Osteocyte (in vitro differentiated cells): ENCODE measurements around the gene RPS18. TPM values are rescaled to one million over a fixed set of nuclear protein-coding genes. Genes with fewer than 3 reads are reported as not detected.
A peak's percentile ranks its signal among the peaks of the same experiment; 100 is the strongest.

ENCODE experiments used
- DNase-seq: peaks from one replicate; pipeline ENCODE4 v3.0.0; 2021; ENCODE audit warnings: mixed read lengths; ENCODE audit not compliant: unreplicated experiment; ENCODE audit errors: extremely low spot score
- H3K27ac Mint-ChIP-seq: one replicate; pipeline ENCODE4 v1.8.0; 2021; ENCODE audit warnings: mild to moderate bottlenecking, mixed read lengths; ENCODE audit not compliant: unreplicated experiment
- H3K27me3 Mint-ChIP-seq: one replicate; pipeline ENCODE4 v1.8.0; 2021; ENCODE audit warnings: mixed read lengths; ENCODE audit not compliant: unreplicated experiment
- H3K36me3 Mint-ChIP-seq: one replicate; pipeline ENCODE4 v1.8.0; 2021; ENCODE audit warnings: mixed read lengths; ENCODE audit not compliant: unreplicated experiment
- H3K4me1 Mint-ChIP-seq: one replicate; pipeline ENCODE4 v1.8.0; 2021; ENCODE audit warnings: mixed read lengths; ENCODE audit not compliant: unreplicated experiment
- H3K4me3 Mint-ChIP-seq: one replicate; pipeline ENCODE4 v1.8.0; 2021; ENCODE audit warnings: mild to moderate bottlenecking, moderate library complexity, mixed read lengths; ENCODE audit not compliant: unreplicated experiment
- H3K9me3 Mint-ChIP-seq: one replicate; pipeline ENCODE4 v1.8.0; 2021; ENCODE audit warnings: mixed read lengths; ENCODE audit not compliant: unreplicated experiment
- total RNA-seq: library from RNA; stranded (reverse); gene quantifications from 2 replicates; pipeline ENCODE4 v1.2.1, GENCODE V29; 2021
- TF ChIP-seq, protein P1 (sequence below): fragments of 200-600 bp; sonication (generic); IDR thresholded peaks from 2 replicates; pipeline ENCODE4 v1.5.0; 2021; ENCODE audit warnings: antibody characterized with exemption, mild to moderate bottlenecking, moderate library complexity

Gene RPS18
- total RNA-seq, 1 donor from 2014 or later, result 2,180 TPM

- no peak overlapping the region for H3K4me3 Mint-ChIP-seq
- H3K4me1 Mint-ChIP-seq, result peaks cover 23% of the 10 kb centered on the region
- no peaks in the 10 kb centered on the region for H3K9me3 Mint-ChIP-seq
- TF ChIP-seq, protein P1, sequence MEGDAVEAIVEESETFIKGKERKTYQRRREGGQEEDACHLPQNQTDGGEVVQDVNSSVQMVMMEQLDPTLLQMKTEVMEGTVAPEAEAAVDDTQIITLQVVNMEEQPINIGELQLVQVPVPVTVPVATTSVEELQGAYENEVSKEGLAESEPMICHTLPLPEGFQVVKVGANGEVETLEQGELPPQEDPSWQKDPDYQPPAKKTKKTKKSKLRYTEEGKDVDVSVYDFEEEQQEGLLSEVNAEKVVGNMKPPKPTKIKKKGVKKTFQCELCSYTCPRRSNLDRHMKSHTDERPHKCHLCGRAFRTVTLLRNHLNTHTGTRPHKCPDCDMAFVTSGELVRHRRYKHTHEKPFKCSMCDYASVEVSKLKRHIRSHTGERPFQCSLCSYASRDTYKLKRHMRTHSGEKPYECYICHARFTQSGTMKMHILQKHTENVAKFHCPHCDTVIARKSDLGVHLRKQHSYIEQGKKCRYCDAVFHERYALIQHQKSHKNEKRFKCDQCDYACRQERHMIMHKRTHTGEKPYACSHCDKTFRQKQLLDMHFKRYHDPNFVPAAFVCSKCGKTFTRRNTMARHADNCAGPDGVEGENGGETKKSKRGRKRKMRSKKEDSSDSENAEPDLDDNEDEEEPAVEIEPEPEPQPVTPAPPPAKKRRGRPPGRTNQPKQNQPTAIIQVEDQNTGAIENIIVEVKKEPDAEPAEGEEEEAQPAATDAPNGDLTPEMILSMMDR, result no peak
- H3K27me3 Mint-ChIP-seq, result no peaks in the 10 kb centered on the region
- no peak overlapping the region for H3K27ac Mint-ChIP-seq
- peaks cover 18% of the 10 kb centered on the region for H3K36me3 Mint-ChIP-seq
- DNase-seq, result no peak
Observed at GRCh38 chr6:33305052-33305451, 33.2 kb downstream of the RPS18 start.

- Mint-ChIP-seq H3K4me3 (no peak overlapping the region), H3K4me1 (peaks cover 14% of the 10 kb centered on the region), H3K9me3 (no peaks in the 10 kb centered on the region), H3K27ac (no peak overlapping the region), H3K36me3 (peaks cover 18% of the 10 kb centered on the region), H3K27me3 (no peaks in the 10 kb centered on the region)
- TF ChIP-seq, protein P1, result no peak
- no peak for DNase-seq
Observed at GRCh38 chr6:33306356-33306755, 34.5 kb downstream of the RPS18 start.

- H3K4me1 Mint-ChIP-seq, result peaks cover 48% of the 10 kb centered on the region
- H3K27ac Mint-ChIP-seq, result peak overlapping the region; percentile 99
- no peak for DNase-seq
- H3K4me3 Mint-ChIP-seq, result peak overlapping the region; percentile 96
- H3K36me3 Mint-ChIP-seq, result peaks cover 10% of the 10 kb centered on the region
- H3K27me3 Mint-ChIP-seq, result no peaks in the 10 kb centered on the region
- TF ChIP-seq, protein P1, result no peak
- no peaks in the 10 kb centered on the region for H3K9me3 Mint-ChIP-seq
Observed at GRCh38 chr6:33312361-33313104, 40.7 kb downstream of the RPS18 start.

DNA sequence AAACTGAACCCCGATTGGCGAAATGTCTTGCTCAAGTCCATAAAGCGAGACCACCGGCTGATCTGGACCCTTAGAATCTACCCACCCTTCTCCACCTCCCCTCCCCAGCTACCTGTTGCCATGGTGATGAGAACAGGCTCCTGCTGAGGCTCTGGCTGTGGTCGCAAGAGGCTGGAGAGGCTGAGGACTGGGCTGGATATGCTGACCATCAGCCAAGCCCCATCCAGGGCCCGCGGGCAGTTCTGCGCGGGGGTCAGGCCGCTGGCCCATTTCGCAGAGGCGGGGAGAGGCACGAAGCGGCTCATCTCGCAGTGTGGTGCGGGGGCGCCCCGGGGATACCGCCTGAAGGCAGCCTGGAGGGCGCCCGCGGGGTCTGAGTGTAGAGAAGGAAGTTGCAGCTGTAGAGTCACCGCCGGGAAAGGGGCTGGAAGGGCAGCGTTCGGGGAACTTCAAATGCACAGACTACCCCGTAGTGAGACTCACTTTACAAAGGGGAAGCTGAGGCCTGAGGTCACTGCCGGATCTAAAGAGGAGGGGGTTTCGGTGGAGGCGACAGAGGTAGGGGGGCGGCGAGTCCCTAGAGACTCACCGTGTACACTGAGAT lies 41.3 kb downstream of the RPS18 start:
- no peak for DNase-seq
- Mint-ChIP-seq H3K36me3 (peaks cover 10% of the 10 kb centered on the region), H3K4me3 (peak overlapping the region; percentile 96), H3K27ac (peak overlapping the region; percentile 99), H3K27me3 (no peaks in the 10 kb centered on the region), H3K4me1 (peaks cover 50% of the 10 kb centered on the region), H3K9me3 (no peaks in the 10 kb centered on the region)
- TF ChIP-seq, protein P1, result no peak

GRCh38 chr6:33313709-33314514 lies 42.0 kb downstream of the RPS18 start, which contains the start of gene TAPBP:
TSS of gene TAPBP (minus strand) at chr6:33314078. CDS start at chr6:33314041, 37 bp downstream.
- TF ChIP-seq, protein P1, result no peak
- no peak for DNase-seq
- Mint-ChIP-seq H3K4me3 (peak within 1 kb of the TSS; percentile 96), H3K27me3 (no peaks in the 10 kb centered on the region), H3K36me3 (peaks cover 9% of the 10 kb centered on the region), H3K27ac (peak within 1 kb of the TSS; percentile 99), H3K4me1 (peaks cover 53% of the 10 kb centered on the region), H3K9me3 (no peaks in the 10 kb centered on the region)
